Endothelial cell (in vitro differentiated cells): Measurements from ENCODE around the gene PTN. TPM values are rescaled to one million over a fixed set of nuclear protein-coding genes. Genes with fewer than 3 reads are reported as not detected.

Experiments
- DNase-seq: peaks from one replicate; pipeline ENCODE4 v3.0.0; 2021; ENCODE audit warnings: low spot score
- H3K27ac Mint-ChIP-seq: one replicate; pipeline ENCODE4 v1.8.0; 2021; ENCODE audit warnings: mixed read lengths, inconsistent platforms; ENCODE audit not compliant: unreplicated experiment
- H3K27me3 Mint-ChIP-seq: one replicate; pipeline ENCODE4 v1.8.0; 2021; ENCODE audit warnings: mild to moderate bottlenecking, moderate library complexity, mixed read lengths, inconsistent platforms; ENCODE audit not compliant: unreplicated experiment
- H3K36me3 Mint-ChIP-seq: one replicate; pipeline ENCODE4 v1.8.0; 2021; ENCODE audit warnings: mild to moderate bottlenecking, low read depth, mixed read lengths, inconsistent platforms; ENCODE audit not compliant: unreplicated experiment
- H3K4me1 Mint-ChIP-seq: one replicate; pipeline ENCODE4 v1.8.0; 2021; ENCODE audit warnings: mild to moderate bottlenecking, mixed read lengths, inconsistent platforms; ENCODE audit not compliant: unreplicated experiment
- H3K4me3 Mint-ChIP-seq: one replicate; pipeline ENCODE4 v1.8.0; 2021; ENCODE audit warnings: mild to moderate bottlenecking, mixed read lengths, inconsistent platforms; ENCODE audit not compliant: unreplicated experiment
- H3K9me3 Mint-ChIP-seq: one replicate; pipeline ENCODE4 v1.8.0; 2021; ENCODE audit warnings: mixed read lengths, inconsistent platforms; ENCODE audit not compliant: unreplicated experiment
- total RNA-seq: library from RNA; stranded (reverse); fragmentation: NEBNext Ultra II Directional; extraction: Animal tissue kit (Norgen Biotek cat#: 25700); gene quantifications from one replicate; pipeline ENCODE4 v1.2.1, GENCODE V29; 2021; ENCODE audit not compliant: unreplicated experiment
- TF ChIP-seq, protein P1 (sequence below): fragments of 200-600 bp; sonication (generic); IDR thresholded peaks from one replicate; pipeline ENCODE4 v1.5.0; 2021; ENCODE audit warnings: antibody characterized with exemption; ENCODE audit not compliant: unreplicated experiment

The PTN gene
- total RNA-seq, 1 donor from 2014 or later, result 1.7 TPM

DNA sequence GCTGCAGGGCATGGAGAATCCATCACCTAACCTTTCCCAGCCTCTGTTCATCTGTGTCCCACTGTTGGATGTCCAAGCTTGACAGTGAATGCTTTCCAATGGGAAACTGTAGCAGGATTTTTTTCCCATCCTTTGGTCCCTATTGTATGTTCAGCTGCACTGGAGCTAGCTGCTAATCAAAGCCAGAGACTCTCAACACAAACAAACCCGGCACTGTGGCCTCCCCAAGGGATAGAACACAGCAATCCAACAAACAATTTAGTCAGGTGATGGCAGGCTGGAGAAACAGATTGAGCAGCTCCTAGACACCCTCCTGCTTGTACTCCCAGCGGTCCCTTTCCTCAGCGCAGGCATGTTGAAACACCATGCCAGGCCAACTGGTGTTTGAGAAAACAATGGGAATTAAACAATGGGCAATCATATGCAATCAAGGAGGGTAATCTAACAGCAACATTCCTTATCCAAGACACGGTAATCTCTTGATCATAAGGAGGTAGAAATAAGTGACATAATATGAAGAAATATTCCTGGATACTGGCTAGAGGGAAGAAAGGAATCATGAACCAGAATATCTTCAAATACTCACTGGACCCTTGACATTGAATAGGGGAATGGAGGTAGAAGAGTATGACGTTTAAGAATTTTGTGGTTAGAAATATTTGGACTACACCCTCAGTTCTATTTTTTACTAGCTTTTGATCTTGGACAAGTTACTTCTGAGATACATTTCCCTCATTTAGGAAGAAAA is 15.0 kb downstream of the PTN start:
- H3K9me3 Mint-ChIP-seq, result no peaks in the 10 kb centered on the region
- H3K27me3 Mint-ChIP-seq, result no peaks in the 10 kb centered on the region
- no peak for DNase-seq
- TF ChIP-seq, protein P1, sequence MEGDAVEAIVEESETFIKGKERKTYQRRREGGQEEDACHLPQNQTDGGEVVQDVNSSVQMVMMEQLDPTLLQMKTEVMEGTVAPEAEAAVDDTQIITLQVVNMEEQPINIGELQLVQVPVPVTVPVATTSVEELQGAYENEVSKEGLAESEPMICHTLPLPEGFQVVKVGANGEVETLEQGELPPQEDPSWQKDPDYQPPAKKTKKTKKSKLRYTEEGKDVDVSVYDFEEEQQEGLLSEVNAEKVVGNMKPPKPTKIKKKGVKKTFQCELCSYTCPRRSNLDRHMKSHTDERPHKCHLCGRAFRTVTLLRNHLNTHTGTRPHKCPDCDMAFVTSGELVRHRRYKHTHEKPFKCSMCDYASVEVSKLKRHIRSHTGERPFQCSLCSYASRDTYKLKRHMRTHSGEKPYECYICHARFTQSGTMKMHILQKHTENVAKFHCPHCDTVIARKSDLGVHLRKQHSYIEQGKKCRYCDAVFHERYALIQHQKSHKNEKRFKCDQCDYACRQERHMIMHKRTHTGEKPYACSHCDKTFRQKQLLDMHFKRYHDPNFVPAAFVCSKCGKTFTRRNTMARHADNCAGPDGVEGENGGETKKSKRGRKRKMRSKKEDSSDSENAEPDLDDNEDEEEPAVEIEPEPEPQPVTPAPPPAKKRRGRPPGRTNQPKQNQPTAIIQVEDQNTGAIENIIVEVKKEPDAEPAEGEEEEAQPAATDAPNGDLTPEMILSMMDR, result no peak
- no peak overlapping the region for H3K4me3 Mint-ChIP-seq
- no peaks in the 10 kb centered on the region for H3K4me1 Mint-ChIP-seq
- H3K36me3 Mint-ChIP-seq, result no peaks in the 10 kb centered on the region
- H3K27ac Mint-ChIP-seq, result no peak overlapping the region

DNA sequence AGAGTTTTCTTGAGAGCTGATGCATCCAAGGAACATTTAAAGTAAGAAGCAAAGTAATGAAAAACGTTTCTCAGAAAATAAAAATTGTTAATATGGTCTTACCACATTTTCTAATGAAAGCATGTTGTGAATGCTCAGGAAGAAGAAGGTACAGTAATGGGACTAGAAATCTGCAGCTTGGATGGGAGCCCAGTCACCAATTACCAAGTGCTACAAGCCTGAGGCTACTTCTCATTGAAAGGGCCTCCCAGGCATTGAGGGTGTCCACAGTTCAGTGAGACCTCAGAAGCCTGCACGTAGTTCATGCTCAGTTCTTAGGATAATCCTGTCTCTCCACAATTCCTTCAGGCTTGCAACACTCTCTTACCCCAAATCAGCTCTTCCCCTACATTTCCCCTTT is 17.6 kb downstream of the PTN start:
- DNase-seq, result no peak
- TF ChIP-seq, protein P1, result no peak
- Mint-ChIP-seq H3K4me1 (no peaks in the 10 kb centered on the region), H3K36me3 (no peaks in the 10 kb centered on the region), H3K9me3 (no peaks in the 10 kb centered on the region), H3K27ac (no peak overlapping the region), H3K4me3 (no peak overlapping the region), H3K27me3 (no peaks in the 10 kb centered on the region)

DNA sequence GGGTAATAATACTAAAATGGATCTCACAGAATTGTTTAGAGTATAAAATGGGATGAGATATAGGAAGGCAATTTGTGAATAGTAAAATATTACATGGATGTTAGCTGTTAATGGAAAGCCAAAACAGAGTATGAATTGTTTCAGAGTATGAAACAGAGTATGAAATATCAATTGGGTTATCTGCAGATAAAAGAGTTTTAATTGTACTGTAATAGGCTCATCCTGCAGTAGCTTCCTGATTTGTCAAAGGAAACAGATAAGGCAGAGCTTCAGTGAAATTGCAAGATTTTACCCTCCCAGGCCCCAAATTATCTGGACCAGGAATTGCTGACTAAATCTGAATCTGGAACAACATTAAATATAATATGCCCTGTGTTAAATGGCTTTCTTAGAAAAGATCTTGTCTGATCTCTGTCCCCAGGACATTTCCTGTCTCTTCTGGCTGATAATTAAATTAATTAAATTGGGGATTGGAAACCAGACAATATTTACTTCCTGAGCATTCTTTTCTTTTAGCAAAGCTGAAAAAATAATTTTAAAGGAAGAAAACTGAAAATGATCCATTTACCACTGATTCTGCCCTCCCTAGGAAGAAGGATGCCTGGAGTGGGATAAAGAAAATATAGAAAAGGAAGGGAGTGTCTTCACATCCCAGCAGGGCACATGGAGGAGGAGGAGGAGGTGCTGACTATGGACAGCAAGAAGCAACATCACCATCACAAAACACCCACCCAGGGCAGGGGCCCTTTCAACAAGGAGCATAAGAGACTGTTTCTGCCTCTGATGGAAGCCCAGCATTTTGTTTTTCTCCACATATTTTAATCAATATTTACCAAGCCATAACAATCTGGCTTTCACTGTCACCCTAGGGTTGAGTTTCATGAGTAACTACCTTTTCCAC is 18.5 kb downstream of the PTN start:
- Mint-ChIP-seq H3K27ac (no peak overlapping the region), H3K36me3 (no peaks in the 10 kb centered on the region), H3K27me3 (no peaks in the 10 kb centered on the region), H3K4me3 (no peak overlapping the region), H3K9me3 (no peaks in the 10 kb centered on the region), H3K4me1 (no peaks in the 10 kb centered on the region)
- DNase-seq, result no peak
- TF ChIP-seq, protein P1, result no peak

DNA sequence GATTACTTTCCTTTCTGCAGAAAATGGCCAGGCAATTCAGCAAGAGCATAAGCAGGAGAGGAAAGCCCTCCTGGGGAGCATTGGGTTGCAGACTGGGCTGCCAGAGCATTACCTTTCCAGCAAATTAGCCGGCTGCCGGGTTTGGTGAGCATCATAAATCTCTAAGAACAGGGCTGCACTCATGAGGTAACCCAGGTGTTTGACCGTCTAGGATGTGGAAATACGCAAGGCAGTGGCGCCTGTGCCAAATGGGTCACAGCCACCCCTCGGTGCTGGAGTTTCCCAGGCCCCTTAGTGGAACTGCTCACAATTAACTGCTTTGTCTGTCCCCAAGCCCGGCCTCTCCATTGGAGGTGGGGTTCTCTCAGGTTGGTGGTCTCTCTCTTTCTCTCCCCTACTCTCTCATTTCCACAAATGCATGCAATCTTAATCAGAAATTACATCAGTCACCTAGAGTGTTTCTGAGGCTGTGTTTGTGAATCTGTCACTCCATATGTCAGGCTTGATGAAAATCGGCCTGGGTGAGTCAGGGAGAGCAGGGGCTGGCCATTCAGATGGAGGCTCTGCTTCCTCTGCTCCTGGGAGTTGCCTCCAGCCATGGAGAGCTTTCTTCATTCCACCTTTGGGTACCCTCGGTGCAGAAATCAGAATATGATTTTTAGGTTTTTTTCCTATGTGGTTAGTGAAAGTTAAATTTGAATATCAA is 26.7 kb downstream of the PTN start:
- Mint-ChIP-seq H3K4me3 (no peak overlapping the region), H3K4me1 (no peaks in the 10 kb centered on the region), H3K36me3 (no peaks in the 10 kb centered on the region), H3K27me3 (no peaks in the 10 kb centered on the region), H3K27ac (no peak overlapping the region), H3K9me3 (no peaks in the 10 kb centered on the region)
- TF ChIP-seq, protein P1, result no peak
- DNase-seq, result no peak
